GM23338 (cell line): ENCODE data around the gene ALDH5A1. TPM values are rescaled to one million over a fixed set of nuclear protein-coding genes. Genes with fewer than 3 reads are reported as not detected.

Experiments
- ATAC-seq: fragments of 200-7000 bp; cut with Tn5 transposase; 3 replicates; pipeline ENCODE4 v1.9.1; 2020
- DNase-seq: peaks from one replicate; pipeline ENCODE4 v3.0.0-alpha.2; 2015; ENCODE audit warnings: low spot score
- H2AFZ ChIP-seq: fragments of 200-600 bp; sonication (generic); 2 replicates; pipeline ENCODE4 v1.8.0; 2016; ENCODE audit warnings: antibody characterized with exemption, mild to moderate bottlenecking, moderate library complexity
- H3F3A ChIP-seq: fragments of 200-600 bp; sonication (generic); replicated peaks from 2 replicates; pipeline ENCODE4 v1.8.0; 2017; ENCODE audit warnings: antibody characterized with exemption, mixed run types, low read depth
- H3K27ac ChIP-seq: fragments of 200-600 bp; sonication (generic); 2 replicates; pipeline ENCODE4 v1.6.1; 2016; ENCODE audit warnings: low read depth
- H3K27me3 ChIP-seq: fragments of 200-600 bp; sonication (generic); 2 replicates; pipeline ENCODE4 v1.8.0; 2016; ENCODE audit warnings: mild to moderate bottlenecking, mixed run types, moderate library complexity; ENCODE audit not compliant: insufficient read depth
- H3K36me3 ChIP-seq: fragments of 200-600 bp; sonication (generic); 2 replicates; pipeline ENCODE4 v1.8.0; 2016; ENCODE audit warnings: mild to moderate bottlenecking; ENCODE audit not compliant: insufficient read depth
- H3K4me1 ChIP-seq: fragments of 200-600 bp; sonication (generic); 2 replicates; pipeline ENCODE4 v1.8.0; 2016; ENCODE audit warnings: mild to moderate bottlenecking, moderate library complexity; ENCODE audit not compliant: insufficient read depth
- H3K4me2 ChIP-seq: fragments of 200-600 bp; sonication (generic); 2 replicates; pipeline ENCODE4 v1.7.1; 2017; ENCODE audit warnings: mixed run types
- H3K4me3 ChIP-seq: fragments of 200-600 bp; sonication (generic); 2 replicates; pipeline ENCODE4 v1.6.1; 2016; ENCODE audit warnings: mixed run types
- H3K79me2 ChIP-seq: fragments of 200-600 bp; sonication (generic); replicated peaks from 2 replicates; pipeline ENCODE4 v1.8.0; 2017; ENCODE audit warnings: mild to moderate bottlenecking; ENCODE audit not compliant: insufficient read depth
- H3K9me2 ChIP-seq: fragments of 200-600 bp; sonication (generic); 2 replicates; pipeline ENCODE4 v1.8.0; 2017; ENCODE audit not compliant: insufficient read depth
- H4K20me1 ChIP-seq: fragments of 200-600 bp; sonication (generic); replicated peaks from 2 replicates; pipeline ENCODE4 v1.8.0; 2017; ENCODE audit warnings: mild to moderate bottlenecking; ENCODE audit not compliant: insufficient read depth
- H3K27ac Mint-ChIP-seq: 2 replicates; pipeline ENCODE4 v1.8.0; 2020; ENCODE audit warnings: inconsistent platforms, mild to moderate bottlenecking, moderate library complexity, mixed read lengths
- H3K27me3 Mint-ChIP-seq: 3 replicates; pipeline ENCODE4 v1.8.0; 2022; ENCODE audit warnings: low read depth, mild to moderate bottlenecking, moderate library complexity, mixed read lengths, inconsistent platforms; ENCODE audit not compliant: insufficient read depth, poor library complexity
- H3K36me3 Mint-ChIP-seq: 3 replicates; pipeline ENCODE4 v1.8.0; 2021; ENCODE audit warnings: low read depth, mild to moderate bottlenecking, inconsistent platforms, moderate library complexity, mixed read lengths
- H3K4me1 Mint-ChIP-seq: 3 replicates; pipeline ENCODE4 v1.8.0; 2020; ENCODE audit warnings: mild to moderate bottlenecking, inconsistent platforms, mixed read lengths
- H3K4me3 Mint-ChIP-seq: 3 replicates; pipeline ENCODE4 v1.8.0; 2021; ENCODE audit warnings: moderate library complexity, mild to moderate bottlenecking, inconsistent platforms, mixed read lengths
- H3K9me3 Mint-ChIP-seq: 3 replicates; pipeline ENCODE4 v1.8.0; 2020; ENCODE audit warnings: moderate library complexity, mild to moderate bottlenecking, inconsistent platforms, mixed read lengths
- CREB1 ChIP-seq: fragments of 250-450 bp; sonication (Bioruptor Pico); IDR thresholded peaks from 2 replicates; pipeline ENCODE4 v1.5.0; 2020; ENCODE audit warnings: low read depth, mild to moderate bottlenecking, moderate library complexity
- CTCF ChIP-seq, 2 experiments: fragments of 200-600 bp in 1 of 2; sonication (generic) in 1 of 2; conservative IDR thresholded peaks; 2 replicates each; pipeline versions ENCODE4 v1.5.1 to v1.6.1; 2016 to 2017; ENCODE audit warnings: antibody characterized with exemption in 2 of 2, low read depth in 2 of 2, mild to moderate bottlenecking in 2 of 2, moderate library complexity in 1 of 2
- ETS1 ChIP-seq: IDR thresholded peaks from 2 replicates; pipeline ENCODE4 v1.6.1; 2016; ENCODE audit warnings: antibody characterized with exemption
- EZH2 ChIP-seq: fragments of 200-600 bp; sonication (generic); IDR thresholded peaks from one replicate; pipeline ENCODE4 v1.8.0; 2017; ENCODE audit warnings: antibody characterized with exemption, mild to moderate bottlenecking, low read depth; ENCODE audit not compliant: unreplicated experiment
- EZH2phosphoT487 ChIP-seq: fragments of 200-600 bp; sonication (generic); IDR thresholded peaks from one replicate; pipeline ENCODE4 v1.8.1; 2018; ENCODE audit warnings: antibody characterized with exemption; ENCODE audit not compliant: unreplicated experiment
- JUNB ChIP-seq: IDR thresholded peaks from one replicate; pipeline ENCODE4 v1.6.1; 2016; ENCODE audit warnings: antibody characterized with exemption; ENCODE audit not compliant: unreplicated experiment
- NANOG ChIP-seq: IDR thresholded peaks from 2 replicates; pipeline ENCODE4 v1.6.1; 2016; ENCODE audit warnings: antibody characterized with exemption, borderline replicate concordance
- POLR2AphosphoS5 ChIP-seq: IDR thresholded peaks from 2 replicates; pipeline ENCODE4 v1.6.1; 2016; ENCODE audit warnings: antibody characterized with exemption, low read depth
- REST ChIP-seq: IDR thresholded peaks from one replicate; pipeline ENCODE4 v1.6.1; 2018; ENCODE audit warnings: antibody characterized with exemption; ENCODE audit not compliant: unreplicated experiment
- STAT1 ChIP-seq: IDR thresholded peaks from one replicate; pipeline ENCODE4 v1.6.1; 2016; ENCODE audit warnings: antibody characterized with exemption; ENCODE audit not compliant: unreplicated experiment
- ZNF114 ChIP-seq: fragments of 250-450 bp; sonication (Bioruptor Pico); IDR thresholded peaks from 2 replicates; pipeline ENCODE4 v1.5.0; 2020; ENCODE audit warnings: mild to moderate bottlenecking, moderate library complexity
- ZNF331 ChIP-seq: fragments of 250-450 bp; sonication (Bioruptor Pico); IDR thresholded peaks from 2 replicates; pipeline ENCODE4 v1.5.0; 2020; ENCODE audit warnings: low read depth, mild to moderate bottlenecking, moderate library complexity
- ZNF462 ChIP-seq: fragments of 250-450 bp; sonication (Bioruptor Pico); IDR thresholded peaks from 2 replicates; pipeline ENCODE4 v1.5.0; 2020; ENCODE audit warnings: mild to moderate bottlenecking, moderate library complexity
- polyA plus RNA-seq: library from polyadenylated mRNA; unstranded; fragments of >200 nt; fragmentation: Nextera tagmentation; extraction: Ambion mirVana; gene quantifications from 2 replicates; pipeline ENCODE4 v1.2.1, GENCODE V29; 2016
- total RNA-seq: library from RNA; depleted of rRNA; stranded (reverse); fragments of >200 nt; shearing (Covaris generic); gene quantifications from 2 replicates; pipeline ENCODE4 v1.2.3, GENCODE V29; 2014

The ALDH5A1 gene
- total and polyA plus RNA-seq, 2 experiments from 2014 or later, result 3.1 to 5.2 TPM

- Histone ChIP-seq H3K27me3 (no peaks in the 10 kb centered on the region), H3K4me3 (no peak overlapping the region)
- H3K27me3 Mint-ChIP-seq, result peaks cover 2% of the 10 kb centered on the region
These were observed 10.0 kb upstream of the ALDH5A1 start for GRCh38 chr6:24484657-24485323.

More at GRCh38 chr6:24484657-24485323, 10.0 kb upstream of the ALDH5A1 start:
- Mint-ChIP-seq H3K9me3 (peaks cover 3% of the 10 kb centered on the region; the same call in 1 of the 3 replicates), H3K4me3 (no peak overlapping the region), H3K4me1 (no peaks in the 10 kb centered on the region), H3K27ac (no peak overlapping the region), H3K36me3 (peaks cover 8% of the 10 kb centered on the region; the same call in 2 of the 3 replicates)
- no peak overlapping the region for H2AFZ ChIP-seq
- no peaks in the 10 kb centered on the region for H3K9me2 ChIP-seq
- no peaks in the 10 kb centered on the region for H3F3A ChIP-seq
- H3K4me2 ChIP-seq, result no peak overlapping the region
- peaks cover 3% of the 10 kb centered on the region; the same call in 1 of the 2 replicates for H3K36me3 ChIP-seq
- peaks cover under 1% of the 10 kb centered on the region; the same call in 1 of the 2 replicates for H3K4me1 ChIP-seq
- TF ChIP-seq ETS1 (no peak), REST (no peak), EZH2 (no peak), ZNF462 (no peak), JUNB (no peak), CREB1 (CRISPR knock-in tag) (no peak), ZNF114 (CRISPR knock-in tag) (no peak), POLR2AphosphoS5 (no peak), ZNF331 (CRISPR knock-in tag) (no peak), STAT1 (no peak), EZH2phosphoT487 (no peak), CTCF (conservative IDR thresholded peaks at IDR 0.05; ENCODE audit: low read depth in 2 of 2) (no peak), NANOG (no peak)
- H4K20me1 ChIP-seq, result no peaks in the 10 kb centered on the region
- ATAC-seq (no peak), DNase-seq (no peak)
- no peak overlapping the region for H3K27ac ChIP-seq
- no peaks in the 10 kb centered on the region for H3K79me2 ChIP-seq
